Measurements from ENCODE around the gene ZBTB32. TPM values are rescaled to one million over a fixed set of nuclear protein-coding genes. Genes with fewer than 3 reads are reported as not detected.

ZBTB32 gene
- total RNA-seq, 1 donor from 2014 or later: not detected

- H3K9me3 Mint-ChIP-seq: no peaks in the 10 kb centered on the region
- no peak for TF ChIP-seq CTCF (conservative IDR thresholded peaks at IDR 0.05)
- peak within 1 kb of the TSS; percentile 99 for H3K4me3 Mint-ChIP-seq
- DNase-seq (ENCODE audit: extremely low spot score, unreplicated experiment): peak; percentile 97
- H3K4me1 Mint-ChIP-seq (ENCODE audit: unreplicated experiment): peaks cover 30% of the 10 kb centered on the region
- H3K36me3 Mint-ChIP-seq: no peaks in the 10 kb centered on the region
- no peaks in the 10 kb centered on the region for H3K27me3 Mint-ChIP-seq
- peak within 1 kb of the TSS; percentile 100 for H3K27ac Mint-ChIP-seq
These were observed 41.1 kb downstream of the ZBTB32 start, which contains the start of the genes PSENEN and U2AF1L4 for GRCh38 chr19:35745328-35746086. Gene PSENEN (plus strand): TSS chr19:35745651. CDS start chr19:35745931, 280 bp downstream. Gene U2AF1L4 (minus strand): TSS chr19:35745418. CDS start chr19:35745391, 27 bp downstream.

- H3K4me1 Mint-ChIP-seq (ENCODE audit: unreplicated experiment): peaks cover 30% of the 10 kb centered on the region
- no peaks in the 10 kb centered on the region for H3K36me3 Mint-ChIP-seq
- H3K27ac Mint-ChIP-seq: peak overlapping the region; percentile 100
- peak overlapping the region; percentile 99 for H3K4me3 Mint-ChIP-seq
- no peak for TF ChIP-seq CTCF (conservative IDR thresholded peaks at IDR 0.05)
- DNase-seq (ENCODE audit: extremely low spot score, unreplicated experiment): no peak
- no peaks in the 10 kb centered on the region for H3K9me3 Mint-ChIP-seq
- H3K27me3 Mint-ChIP-seq: no peaks in the 10 kb centered on the region
These were observed 41.7 kb downstream of the ZBTB32 start for GRCh38 chr19:35746087-35746462.

GRCh38 chr19:35746531-35746930 lies 42.2 kb downstream of the ZBTB32 start:
- Mint-ChIP-seq H3K9me3 (no peaks in the 10 kb centered on the region), H3K36me3 (no peaks in the 10 kb centered on the region), H3K27me3 (no peaks in the 10 kb centered on the region), H3K27ac (peak overlapping the region; percentile 100), H3K4me3 (peak overlapping the region; percentile 99), H3K4me1 (ENCODE audit: unreplicated experiment) (peaks cover 30% of the 10 kb centered on the region)
- no peak for DNase-seq (ENCODE audit: extremely low spot score, unreplicated experiment)
- TF ChIP-seq CTCF (conservative IDR thresholded peaks at IDR 0.05): no peak

GRCh38 chr19:35748106-35749020 lies 44.0 kb downstream of the ZBTB32 start, which contains the start of gene LIN37:
Gene LIN37 (plus strand): TSS chr19:35748576. CDS start chr19:35748725, 149 bp downstream.
- H3K27me3 Mint-ChIP-seq: no peaks in the 10 kb centered on the region
- H3K4me1 Mint-ChIP-seq (ENCODE audit: unreplicated experiment): peaks cover 27% of the 10 kb centered on the region
- H3K27ac Mint-ChIP-seq: peak within 1 kb of the TSS; percentile 98
- H3K36me3 Mint-ChIP-seq: no peaks in the 10 kb centered on the region
- H3K4me3 Mint-ChIP-seq: peak within 1 kb of the TSS; percentile 99
- H3K9me3 Mint-ChIP-seq: no peaks in the 10 kb centered on the region
- TF ChIP-seq CTCF (conservative IDR thresholded peaks at IDR 0.05): peak; percentile 33
- DNase-seq (ENCODE audit: extremely low spot score, unreplicated experiment): peak; percentile 97

- H3K4me3 Mint-ChIP-seq: peak overlapping the region; percentile 84
- peak overlapping the region; percentile 96 for H3K27ac Mint-ChIP-seq
- no peaks in the 10 kb centered on the region for H3K9me3 Mint-ChIP-seq
- H3K4me1 Mint-ChIP-seq (ENCODE audit: unreplicated experiment): peaks cover 21% of the 10 kb centered on the region
- no peak for TF ChIP-seq CTCF (conservative IDR thresholded peaks at IDR 0.05)
- H3K36me3 Mint-ChIP-seq: no peaks in the 10 kb centered on the region
- H3K27me3 Mint-ChIP-seq: peaks cover 6% of the 10 kb centered on the region
- DNase-seq (ENCODE audit: extremely low spot score, unreplicated experiment): no peak
These were observed 45.8 kb downstream of the ZBTB32 start for GRCh38 chr19:35750167-35750566.
